Measurements from ENCODE around the gene HRAS. TPM values are rescaled to one million over a fixed set of nuclear protein-coding genes. Genes with fewer than 3 reads are reported as not detected.
A peak's percentile ranks its signal among the peaks of the same experiment; 100 is the strongest.

The HRAS gene
- polyA plus RNA-seq, 1 of the 3 experiments (the other 2 are of a cell fraction) = 217 TPM

DNA sequence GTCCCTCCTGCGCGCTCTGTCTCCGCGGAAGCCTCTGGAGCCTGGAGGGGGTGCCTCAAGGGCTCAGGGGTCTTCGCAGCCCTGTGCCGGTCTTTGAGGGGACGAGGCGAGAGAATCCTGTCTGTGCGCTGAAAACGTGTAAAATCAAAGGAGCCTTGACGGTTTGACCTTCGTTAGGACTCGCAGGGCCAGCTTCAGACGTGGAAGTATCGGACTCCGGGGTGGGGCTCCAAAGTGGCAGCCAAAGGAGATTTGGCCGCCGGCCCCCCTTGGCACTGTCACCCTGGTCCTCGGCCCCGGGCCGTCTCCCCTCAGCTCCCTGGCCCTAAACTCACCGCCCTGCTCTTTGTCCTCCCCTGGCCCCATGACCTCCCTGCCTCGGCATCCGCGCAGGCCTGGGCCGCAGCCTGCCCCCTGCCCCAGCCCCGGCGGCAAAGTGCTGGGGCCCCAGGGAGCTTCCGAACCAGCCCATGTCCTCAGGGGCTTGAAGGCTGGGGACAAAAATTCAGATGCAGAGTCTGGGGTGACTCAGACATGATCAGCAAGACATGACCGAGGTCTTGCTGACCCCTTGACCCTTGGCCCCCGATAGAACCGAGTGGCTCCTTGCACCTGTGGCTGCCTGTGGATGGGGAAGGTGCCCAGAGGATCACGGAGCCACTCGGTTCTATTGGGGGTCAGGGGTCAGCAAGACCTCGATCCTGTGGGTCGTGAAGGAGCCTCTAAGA lies 33.9 kb upstream of the HRAS start (continued):
- no peak for TF ChIP-seq CHD2 (IDR thresholded peaks at IDR 0.05; ENCODE audit: low read length, partially characterized antibody)
- TF ChIP-seq TCF12 (IDR thresholded peaks at IDR 0.05) = no peak
- TF ChIP-seq FOXJ3 (CRISPR knock-in tag; IDR thresholded peaks at IDR 0.05) = no peak

DNA sequence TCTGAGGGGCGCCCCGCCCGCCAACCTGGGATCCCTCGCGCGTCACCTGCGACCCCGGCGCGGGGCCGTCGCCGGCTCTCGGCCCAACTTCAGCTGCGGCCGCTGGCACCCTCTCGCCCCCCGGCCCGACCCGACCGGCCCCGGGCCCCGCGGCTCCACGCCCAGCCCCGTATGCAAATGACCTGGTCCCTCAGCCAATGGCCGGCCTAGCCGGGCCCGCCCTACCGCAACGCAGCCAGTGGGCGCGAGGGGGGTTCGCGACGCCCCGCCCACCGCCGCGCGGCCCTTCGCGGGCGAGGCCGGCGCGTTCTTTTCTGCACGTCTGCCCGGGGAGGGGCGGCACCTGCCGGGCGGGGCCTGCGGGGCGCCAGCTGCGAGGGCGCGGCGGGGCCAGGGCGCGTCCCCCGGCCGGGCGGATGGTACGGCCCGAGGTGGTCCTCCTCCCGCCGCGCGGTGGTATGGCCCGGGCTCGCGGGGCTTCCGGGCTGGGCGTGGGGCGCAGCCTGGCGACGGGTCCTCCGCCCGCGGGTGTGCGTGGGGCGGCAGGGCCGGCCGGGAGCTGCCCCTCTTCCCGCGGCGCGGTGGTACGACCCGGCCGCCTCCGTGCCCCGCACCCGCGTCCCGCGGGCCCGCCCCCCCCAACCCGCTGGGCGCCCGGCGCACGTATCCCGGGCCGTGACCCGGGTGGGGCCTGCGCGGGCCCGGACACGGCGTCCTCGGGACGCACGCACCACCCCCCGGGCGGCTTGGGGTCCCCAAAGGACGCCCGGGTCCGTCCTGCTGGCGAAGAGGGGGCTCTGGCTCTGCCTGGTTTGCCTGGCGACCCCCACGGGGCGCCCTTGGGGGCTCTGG lies 33.2 kb upstream of the HRAS start:
- H3K27me3 ChIP-seq (ENCODE audit: insufficient read depth) = no peaks in the 10 kb centered on the region
- DNase-seq = peak; percentile 98
- peak overlapping the region; percentile 96 for H3K9ac ChIP-seq
- peak overlapping the region; percentile 98 for H3K4me2 ChIP-seq
- H3K36me3 ChIP-seq (replicated peaks in 1 of 2; ENCODE audit: control insufficient read depth in 1 of 2, insufficient read depth in 2 of 2, low read length in 1 of 2) = no peaks in the 10 kb centered on the region
- no peak for TF ChIP-seq TCF12 (IDR thresholded peaks at IDR 0.05)
- TF ChIP-seq CHD2 (IDR thresholded peaks at IDR 0.05; ENCODE audit: low read length, partially characterized antibody) = peak; percentile 38
- TF ChIP-seq TEAD4 (IDR thresholded peaks at IDR 0.05; ENCODE audit: borderline replicate concordance, insufficient read depth) = no peak
- no peak for TF ChIP-seq MEF2A (IDR thresholded peaks at IDR 0.05; ENCODE audit: borderline replicate concordance, low read depth)
- no peak for TF ChIP-seq GATA2 (CRISPR knock-in tag; IDR thresholded peaks at IDR 0.05)
- TF ChIP-seq, protein P1, sequence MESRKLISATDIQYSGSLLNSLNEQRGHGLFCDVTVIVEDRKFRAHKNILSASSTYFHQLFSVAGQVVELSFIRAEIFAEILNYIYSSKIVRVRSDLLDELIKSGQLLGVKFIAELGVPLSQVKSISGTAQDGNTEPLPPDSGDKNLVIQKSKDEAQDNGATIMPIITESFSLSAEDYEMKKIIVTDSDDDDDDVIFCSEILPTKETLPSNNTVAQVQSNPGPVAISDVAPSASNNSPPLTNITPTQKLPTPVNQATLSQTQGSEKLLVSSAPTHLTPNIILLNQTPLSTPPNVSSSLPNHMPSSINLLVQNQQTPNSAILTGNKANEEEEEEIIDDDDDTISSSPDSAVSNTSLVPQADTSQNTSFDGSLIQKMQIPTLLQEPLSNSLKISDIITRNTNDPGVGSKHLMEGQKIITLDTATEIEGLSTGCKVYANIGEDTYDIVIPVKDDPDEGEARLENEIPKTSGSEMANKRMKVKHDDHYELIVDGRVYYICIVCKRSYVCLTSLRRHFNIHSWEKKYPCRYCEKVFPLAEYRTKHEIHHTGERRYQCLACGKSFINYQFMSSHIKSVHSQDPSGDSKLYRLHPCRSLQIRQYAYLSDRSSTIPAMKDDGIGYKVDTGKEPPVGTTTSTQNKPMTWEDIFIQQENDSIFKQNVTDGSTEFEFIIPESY (IDR thresholded peaks at IDR 0.05; ENCODE audit: borderline replicate concordance, low read depth) = no peak
- no peak for TF ChIP-seq JUND (IDR thresholded peaks at IDR 0.05)
- peak; percentile 29; the same call in 1 of the 2 replicates for TF ChIP-seq ELF1 (IDR thresholded peaks at IDR 0.05)
- TF ChIP-seq NRF1 (IDR thresholded peaks at IDR 0.05; ENCODE audit: low read depth, low read length) = no peak
- TF ChIP-seq MXI1 (IDR thresholded peaks at IDR 0.05; ENCODE audit: low read depth, low read length) = peak; percentile 52; the same call in 1 of the 2 replicates
- no peak for TF ChIP-seq FOXM1 (IDR thresholded peaks at IDR 0.05; ENCODE audit: low read depth)
- H4K20me1 ChIP-seq (ENCODE audit: insufficient read depth) = no peaks in the 10 kb centered on the region
- H3K9me2 ChIP-seq = no peaks in the 10 kb centered on the region
- H3K27ac ChIP-seq (ENCODE audit: low read depth in 2 of 2, low read length in 1 of 2) = peak overlapping the region in 1 of 2 experiments; percentile 76; a peak in 1 of 4 replicates
- peaks cover 11% of the 10 kb centered on the region; the same call in 1 of the 2 replicates for H3K79me2 ChIP-seq (ENCODE audit: insufficient read depth)
- H3K9me3 ChIP-seq = no peaks in the 10 kb centered on the region
- 8% methylated on average over 5 of the region's 123 CpGs for WGBS (ENCODE audit: low lambda C conversion rate)
- H2AFZ ChIP-seq (ENCODE audit: low read depth) = peak overlapping the region; percentile 68; the same call in 1 of the 2 replicates
- ChIA-PET CTCF (interaction anchor here (1.0 to 6.8 kb wide), 3 partner anchors 13 to 154 kb away, joined by 3 to 41 read pairs (median 4); no protein-coding TSS in a partner anchor), POLR2A (interaction anchor here (1.2 to 1.5 kb wide), 2 partner anchors 13 to 62 kb away, joined by 3 to 6 read pairs; partner anchors contain the start of gene RNH1)
- peaks cover 6 to 26% of the 10 kb centered on the region in 2 experiments; a peak in 2 of 4 replicates for H3K4me1 ChIP-seq (ENCODE audit: control insufficient read depth in 1 of 2, insufficient read depth in 2 of 2, low read depth in 1 of 2, low read length in 1 of 2)
- H3F3A ChIP-seq (replicated peaks; ENCODE audit: insufficient read depth) = peaks cover 6% of the 10 kb centered on the region
- H3K4me3 ChIP-seq (ENCODE audit: low read depth in 2 of 2, low read length in 1 of 2) = peak overlapping the region; percentile 72 to 88
